NCI-H187 (cell line): ENCODE results near the gene GSE1.
A peak's percentile ranks its signal among the peaks of the same experiment; 100 is the strongest.

Experiments
- DNase-seq, 2 experiments: peaks; one replicate each; lab custom pipeline; 2025; lab: John Stamatoyannopoulos, UW

GSE1 gene

GRCh38 chr16:85648805-85649204 lies 35.7 kb downstream of the GSE1 start:
- DNase-seq, result no peak

GRCh38 chr16:85649411-85650134 lies 36.5 kb downstream of the GSE1 start:
- DNase-seq, result peak; percentile 45 to 74

- DNase-seq, result peak in 1 of 2 experiments; percentile 33
These were observed 37.2 kb downstream of the GSE1 start for GRCh38 chr16:85650135-85650843.

- no peak for DNase-seq
These were observed 37.9 kb downstream of the GSE1 start for GRCh38 chr16:85650844-85651628.

GRCh38 chr16:85651629-85652430 lies 38.7 kb downstream of the GSE1 start:
- DNase-seq, result no peak

- DNase-seq, result peak in 1 of 2 experiments; percentile 38
These were observed 39.5 kb downstream of the GSE1 start for GRCh38 chr16:85652431-85653221.

GRCh38 chr16:85653290-85653891 lies 40.3 kb downstream of the GSE1 start:
- no peak for DNase-seq

GRCh38 chr16:85654251-85655095 lies 41.4 kb downstream of the GSE1 start:
- DNase-seq, result no peak

GRCh38 chr16:85655216-85656129 lies 42.4 kb downstream of the GSE1 start:
- DNase-seq, result no peak

GRCh38 chr16:85656351-85657266 lies 43.5 kb downstream of the GSE1 start:
- DNase-seq, result no peak

- DNase-seq, result no peak
These were observed 44.1 kb downstream of the GSE1 start for GRCh38 chr16:85657267-85657650.

GRCh38 chr16:85657996-85658395 lies 44.9 kb downstream of the GSE1 start:
- DNase-seq, result no peak

- no peak for DNase-seq
These were observed 45.6 kb downstream of the GSE1 start for GRCh38 chr16:85658504-85659326.

GRCh38 chr16:85659336-85659735 lies 46.2 kb downstream of the GSE1 start:
- no peak for DNase-seq

- DNase-seq, result peak in 1 of 2 experiments; percentile 31
These were observed 46.8 kb downstream of the GSE1 start for GRCh38 chr16:85659805-85660511.
